NCI-H1694 treated with DMSO at 0.1 percent for 48 hours (cell line): Measurements from ENCODE around the gene MAP3K7.
A peak's percentile ranks its signal among the peaks of the same experiment; 100 is the strongest.

Experiments
- DNase-seq: peaks from one replicate; lab custom pipeline; 2025; lab: John Stamatoyannopoulos, UW

Gene MAP3K7

GRCh38 chr6:90586836-90587638, at the start of gene MAP3K7:
MAP3K7 (minus strand) TSS chr6:90587072; CDS start chr6:90586883, 189 bp downstream.
- DNase-seq: peak; percentile 76

GRCh38 chr6:90631046-90631445, 44.2 kb upstream of the MAP3K7 start:
- no peak for DNase-seq

DNA sequence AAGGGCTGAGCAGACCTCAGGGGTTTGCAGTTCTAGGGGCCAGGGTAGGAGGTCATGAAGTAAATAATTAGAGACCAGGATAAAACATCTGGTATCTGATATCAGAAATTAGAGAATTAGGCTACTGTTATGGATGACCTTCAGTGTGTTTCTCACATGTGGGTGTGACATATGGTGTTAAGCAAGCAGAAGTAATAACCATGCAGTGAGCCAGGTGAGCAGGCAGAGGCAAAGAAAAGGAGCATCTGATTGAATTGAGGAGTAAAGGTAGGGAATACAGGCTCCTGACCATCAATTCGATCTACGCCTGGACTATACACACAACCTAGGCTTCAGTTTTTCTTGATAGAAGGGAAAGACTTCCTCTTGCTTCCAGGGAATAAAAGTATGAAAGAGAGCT, 34.7 kb upstream of the MAP3K7 start:
- DNase-seq: peak; percentile 9

DNA sequence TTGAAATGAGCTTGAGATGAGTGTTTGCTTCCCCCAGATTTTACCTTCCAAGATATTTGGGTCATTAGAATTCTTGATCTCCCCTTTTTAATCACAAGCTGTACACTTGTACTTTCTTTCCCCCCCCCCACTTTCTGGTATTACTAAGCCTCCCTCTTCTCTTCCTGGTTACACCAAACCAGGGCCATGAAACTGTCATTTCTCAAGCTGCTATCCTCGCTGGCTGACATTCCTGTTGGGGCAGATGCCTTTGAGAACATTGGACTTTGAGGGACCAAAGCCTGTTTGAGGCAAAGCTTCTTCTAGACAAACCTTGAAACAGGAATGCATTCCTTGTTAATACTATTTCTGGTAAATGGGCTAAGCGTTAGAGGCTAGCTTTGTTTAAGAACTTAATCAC, 32.3 kb upstream of the MAP3K7 start:
- no peak for DNase-seq

GRCh38 chr6:90612313-90612680, 25.4 kb upstream of the MAP3K7 start:
- no peak for DNase-seq

DNA sequence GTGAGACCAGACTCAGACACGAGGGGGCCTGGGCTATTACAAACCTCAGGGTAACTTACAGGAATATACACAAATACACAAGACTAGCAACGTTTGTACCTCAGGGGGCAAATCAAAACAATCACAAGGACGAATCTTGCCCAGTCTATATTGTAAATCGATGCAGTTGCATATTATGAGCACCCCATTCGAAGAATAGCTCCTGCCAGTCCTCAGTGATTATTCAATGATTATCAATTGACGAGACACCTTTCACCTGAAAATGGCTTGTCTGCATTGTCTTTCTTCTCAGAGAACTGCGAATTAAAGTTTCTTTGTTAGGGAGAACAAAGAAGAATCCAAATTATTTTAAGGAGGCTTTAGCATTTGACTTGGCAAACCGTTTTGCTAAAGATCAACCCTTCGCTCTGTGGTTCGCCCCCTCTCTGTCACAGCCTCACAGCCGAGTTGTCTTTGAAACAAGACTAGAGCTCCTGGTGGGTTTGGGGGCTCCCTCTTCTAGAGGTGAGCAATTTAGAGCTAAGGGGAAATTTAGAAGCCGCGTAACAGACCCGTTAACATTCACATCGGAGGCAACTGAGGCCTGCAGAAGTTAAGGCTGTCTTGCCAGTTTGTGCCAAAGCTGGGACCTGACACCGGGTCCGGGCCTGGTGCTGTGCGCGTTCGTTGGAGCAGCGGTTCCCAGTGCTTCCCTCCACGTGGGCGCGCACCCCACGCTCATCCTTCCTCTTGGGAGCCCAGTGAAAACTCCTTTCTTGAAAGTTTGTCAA, 24.9 kb upstream of the MAP3K7 start:
- no peak for DNase-seq

DNA sequence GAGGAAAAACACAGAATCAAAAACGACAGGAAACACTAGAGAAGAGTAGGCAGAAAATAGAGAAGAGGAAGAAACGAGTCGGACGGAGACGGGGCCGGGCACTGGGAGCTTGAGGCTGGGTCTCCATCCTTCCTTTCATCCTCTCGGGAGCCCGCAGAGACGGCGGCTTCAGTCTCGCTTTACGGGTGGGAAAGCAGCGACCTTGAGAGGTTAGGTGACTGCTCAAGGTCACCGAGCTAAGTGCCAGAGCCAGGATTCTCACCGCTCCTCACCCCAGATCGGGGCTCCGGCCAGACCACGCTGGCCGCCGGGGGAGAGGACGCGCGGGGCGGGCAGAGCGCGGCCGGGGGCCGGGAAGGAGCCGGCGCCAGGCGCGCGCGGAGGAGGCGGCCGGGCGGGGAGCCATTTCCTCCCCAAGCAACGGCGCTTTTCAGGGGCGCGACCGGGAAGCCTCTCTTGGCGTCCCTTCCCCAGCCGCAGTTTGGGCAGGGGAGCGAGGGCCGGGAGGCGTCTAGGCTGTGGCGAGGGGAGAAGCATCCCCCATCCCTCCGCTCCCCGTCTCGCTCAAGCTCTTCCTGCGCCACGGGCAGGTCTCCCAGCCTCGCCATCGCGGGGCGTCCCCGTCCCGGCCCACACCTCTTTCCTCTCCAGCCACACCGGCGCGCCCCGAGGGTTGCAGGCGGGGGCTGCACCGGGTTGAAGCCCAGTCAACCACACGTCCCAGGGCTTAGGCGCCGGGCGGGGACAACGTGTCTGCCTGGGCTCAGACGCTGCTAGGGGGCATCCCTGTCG, 24.1 kb upstream of the MAP3K7 start:
- DNase-seq: peak; percentile 14

GRCh38 chr6:90610301-90610750, 23.5 kb upstream of the MAP3K7 start:
- DNase-seq: no peak

DNA sequence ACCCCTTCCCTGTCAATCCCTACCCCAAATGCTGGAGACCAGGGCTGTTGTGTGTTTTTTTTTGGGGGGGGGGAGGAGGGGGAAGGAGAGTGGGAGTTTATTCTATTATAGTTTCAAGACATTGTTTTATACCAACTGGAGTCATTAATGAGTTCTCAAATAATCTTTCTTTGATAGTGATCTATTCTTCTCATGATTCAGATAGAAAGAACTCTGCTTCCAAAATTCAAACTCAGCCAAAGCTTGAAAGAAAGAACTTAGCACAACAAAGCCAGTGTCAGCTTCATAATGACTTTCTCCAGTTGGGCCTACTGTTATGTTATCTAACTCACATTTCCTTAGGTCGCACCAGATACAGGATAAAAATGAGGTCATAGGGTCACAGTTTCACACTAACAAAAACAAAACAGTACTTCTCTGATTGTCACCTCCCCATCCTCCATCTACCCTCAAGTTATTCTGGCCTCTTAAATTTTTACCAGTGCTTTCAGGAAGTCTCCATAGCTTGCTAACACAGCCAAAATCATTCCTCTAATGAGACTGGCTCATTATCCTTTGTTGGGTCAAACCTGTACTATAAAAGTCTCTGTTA, 19.0 kb upstream of the MAP3K7 start:
- no peak for DNase-seq

DNA sequence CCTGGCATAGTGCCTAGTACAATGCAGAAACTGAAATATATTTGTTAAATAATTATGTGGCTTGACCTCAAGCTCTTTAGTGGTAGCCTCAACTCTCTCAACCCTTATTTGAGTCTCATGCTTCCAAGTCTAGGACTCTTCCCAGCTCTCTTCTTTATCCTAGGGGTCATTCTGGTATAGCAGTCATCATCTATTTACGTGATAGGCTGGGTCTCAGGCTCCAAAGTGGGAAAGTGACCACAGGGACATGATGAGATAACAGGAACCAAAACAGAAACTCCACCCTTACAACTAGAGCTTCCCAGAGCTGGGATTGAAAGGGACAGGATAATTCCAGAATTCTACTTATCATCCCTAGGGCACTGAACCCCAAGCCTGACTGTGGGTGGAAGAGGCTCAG, 17.7 kb upstream of the MAP3K7 start:
- no peak for DNase-seq

DNA sequence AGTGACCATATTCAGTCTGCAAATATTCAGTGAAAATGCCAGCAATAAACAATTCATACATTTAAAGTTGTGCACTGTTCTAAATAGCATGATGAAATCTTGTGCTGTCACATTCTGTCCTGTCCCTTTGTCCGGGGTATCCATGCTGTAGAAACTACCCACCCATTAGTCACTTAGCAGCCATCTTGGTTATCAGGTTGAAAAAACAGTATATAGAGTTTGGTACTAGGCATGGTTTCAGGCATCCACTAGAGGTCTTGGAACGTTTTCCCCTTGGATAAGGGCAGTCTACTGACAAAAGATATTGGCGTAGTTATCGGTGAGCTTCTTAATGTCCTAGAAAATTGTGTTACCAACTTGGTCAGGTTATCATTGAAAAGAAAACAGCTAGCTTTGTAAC, 12.3 kb upstream of the MAP3K7 start:
- DNase-seq: no peak

DNA sequence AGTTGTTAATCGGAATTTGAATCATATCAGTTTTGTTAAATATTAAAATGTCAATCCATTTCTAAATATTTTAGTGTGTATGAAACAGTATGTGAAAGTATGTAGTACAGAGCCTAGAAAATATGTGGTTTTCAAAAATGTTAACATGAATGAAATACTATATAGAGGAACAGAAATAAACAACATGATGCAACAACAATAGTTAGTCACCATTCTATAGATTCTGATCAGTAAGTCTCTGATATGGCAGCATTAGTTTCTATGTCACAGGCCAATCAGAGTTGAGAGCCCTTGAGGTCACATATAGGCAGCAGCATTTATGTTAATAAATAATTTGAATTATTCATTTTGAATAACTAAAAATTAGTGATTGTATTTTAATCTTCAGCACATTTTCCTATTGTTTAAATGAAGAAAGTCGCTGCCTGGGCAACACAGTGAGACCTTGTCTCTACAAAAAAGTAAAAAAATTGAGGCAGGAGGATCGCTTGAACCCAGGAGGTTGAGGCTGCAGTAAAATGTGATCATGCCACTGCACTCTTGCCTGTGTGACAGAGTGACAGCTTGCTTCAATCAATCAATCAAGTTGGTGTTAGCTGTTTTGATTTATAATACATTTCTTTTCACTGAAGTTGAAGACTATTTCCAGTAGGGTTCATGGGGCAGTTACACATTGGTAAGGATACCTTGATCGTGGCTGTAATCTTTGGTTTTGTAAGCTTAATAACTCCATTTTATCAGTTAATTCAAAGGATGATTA, 11.5 kb upstream of the MAP3K7 start:
- no peak for DNase-seq

DNA sequence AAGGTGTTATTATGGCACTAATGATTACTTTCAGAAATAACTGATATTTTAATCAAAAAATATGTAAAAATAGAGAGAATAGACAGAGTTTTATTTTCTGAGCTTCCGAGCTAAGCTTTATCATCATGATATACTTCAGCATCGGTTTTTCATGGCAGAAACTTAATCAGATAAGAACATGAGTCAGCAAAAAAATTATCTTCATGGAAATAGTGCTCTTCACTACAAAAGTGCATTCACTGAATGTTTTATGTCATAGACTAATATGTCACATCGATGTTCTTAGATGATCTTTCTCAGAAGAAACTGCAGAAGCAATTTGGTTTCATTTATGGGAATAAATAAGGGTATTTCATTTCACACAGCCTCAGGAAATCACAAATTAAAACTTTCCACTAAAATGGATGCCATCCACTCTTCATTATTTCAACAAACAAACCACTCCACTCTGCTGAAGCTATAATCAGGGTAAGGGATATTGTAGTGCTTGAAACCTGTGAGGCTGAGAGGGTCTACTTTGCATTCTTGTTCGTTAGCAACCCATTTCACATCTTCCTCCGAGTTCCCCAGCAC, 10.2 kb upstream of the MAP3K7 start:
- DNase-seq: no peak

GRCh38 chr6:90595854-90596253, 9.0 kb upstream of the MAP3K7 start:
- DNase-seq: no peak

DNA sequence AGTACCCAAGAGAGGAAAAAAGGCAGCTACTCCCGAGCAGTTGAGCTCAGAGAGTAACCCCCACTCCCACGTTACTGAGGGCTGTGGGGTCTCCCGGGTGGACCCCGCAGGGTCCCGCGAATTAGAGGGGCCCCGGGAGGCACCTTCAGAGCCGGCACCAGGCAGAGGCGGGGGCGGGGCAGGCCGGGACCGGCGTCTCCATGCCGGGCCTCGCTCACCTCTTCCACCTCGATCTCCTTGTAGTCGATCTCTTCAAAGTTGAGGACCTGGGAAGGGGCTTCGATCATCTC, 381 bp downstream of the MAP3K7 start:
- DNase-seq: no peak

DNA sequence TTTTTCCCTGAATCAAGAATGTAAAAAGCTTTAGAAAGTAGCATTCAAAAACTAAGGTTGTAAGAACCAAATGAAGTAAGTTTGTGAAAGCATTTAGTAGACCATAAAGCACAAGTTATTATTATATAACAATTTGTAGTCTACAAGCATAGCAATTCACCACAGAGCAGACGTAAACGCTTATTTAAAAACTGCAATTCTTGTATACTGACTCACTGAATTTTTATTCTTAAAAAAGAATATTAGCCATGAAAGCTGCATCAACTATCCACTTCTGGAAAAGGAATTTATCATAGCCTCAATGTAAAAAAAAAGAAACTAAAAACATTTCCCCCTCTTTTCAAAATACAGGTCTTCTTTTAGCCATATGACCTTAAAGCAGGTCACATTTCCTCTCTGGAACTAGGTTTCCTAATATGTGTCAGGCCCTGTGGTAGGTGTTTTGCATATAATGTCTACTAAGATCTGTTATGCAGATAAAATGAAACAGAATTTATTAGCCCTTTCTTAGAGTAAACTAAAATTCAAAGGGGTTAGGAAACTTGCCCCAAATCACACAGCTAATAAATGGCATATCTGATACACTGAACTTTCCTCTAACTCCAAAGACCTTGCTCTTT, 2.1 kb downstream of the MAP3K7 start:
- no peak for DNase-seq

DNA sequence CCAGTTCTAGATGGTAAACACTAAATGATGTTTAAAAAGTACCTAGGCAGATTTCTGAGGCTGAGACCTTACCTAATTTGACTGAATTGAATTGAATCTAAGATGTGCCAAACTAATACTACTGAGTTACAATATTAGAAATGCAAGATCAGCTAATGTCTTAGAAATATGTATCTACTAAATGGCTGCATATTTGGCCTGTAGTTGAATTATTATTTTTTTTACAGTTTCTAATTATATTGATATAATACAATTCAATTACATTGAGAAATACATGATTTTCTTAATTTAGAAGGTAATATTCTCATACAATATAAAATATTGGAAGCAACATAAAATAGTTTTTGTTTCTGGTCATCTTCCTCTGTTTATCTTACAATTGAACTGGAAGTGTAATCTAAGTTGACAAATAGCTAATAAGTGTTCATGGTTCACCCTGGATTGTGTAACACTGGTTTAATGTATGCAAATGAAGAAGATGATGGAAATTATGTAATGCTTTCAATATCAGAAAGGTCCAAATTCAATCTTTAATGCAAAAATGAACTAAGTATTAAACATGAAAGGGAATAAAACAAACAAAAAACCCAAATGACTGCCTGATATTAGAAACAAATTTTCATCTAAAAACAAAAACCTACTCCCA, 2.9 kb downstream of the MAP3K7 start:
- no peak for DNase-seq

DNA sequence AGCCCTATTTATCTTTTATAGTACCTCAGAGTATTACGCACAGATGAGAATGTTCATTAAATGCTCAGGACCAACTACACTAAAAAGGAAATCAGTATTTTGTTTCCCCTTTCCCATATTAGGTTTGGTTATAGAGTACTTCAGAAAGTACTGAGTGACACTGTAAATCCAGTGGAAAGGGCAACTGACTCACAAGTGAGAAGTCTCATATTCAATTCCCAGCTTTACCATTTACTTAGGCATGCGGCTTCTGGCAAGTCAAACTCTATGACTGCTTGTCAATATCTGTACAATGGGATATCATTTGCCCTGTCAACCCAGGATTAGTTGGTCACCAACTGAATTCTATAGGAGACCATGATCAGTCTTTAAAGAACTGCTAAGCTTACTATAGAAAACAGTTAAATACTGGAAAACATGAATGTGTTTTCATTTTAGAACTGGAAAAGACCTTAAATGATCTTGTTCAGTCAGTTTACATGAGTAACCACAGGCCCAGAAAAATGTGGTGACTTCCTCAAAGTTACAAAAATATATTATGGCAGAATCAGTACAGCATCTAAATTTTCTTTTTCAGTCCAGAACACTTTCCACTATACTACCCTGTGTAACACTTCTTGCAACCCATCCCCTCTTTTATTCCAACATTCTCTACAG, 3.6 kb downstream of the MAP3K7 start:
- DNase-seq: no peak

- no peak for DNase-seq
Observed at GRCh38 chr6:90581146-90581545, 5.7 kb downstream of the MAP3K7 start.
